ENCODE results near the gene CCDC63. TPM values are rescaled to one million over a fixed set of nuclear protein-coding genes. Genes with fewer than 3 reads are reported as not detected.

CCDC63 gene
- total RNA-seq, 2 experiments from 2014 or later: not detected

DNA sequence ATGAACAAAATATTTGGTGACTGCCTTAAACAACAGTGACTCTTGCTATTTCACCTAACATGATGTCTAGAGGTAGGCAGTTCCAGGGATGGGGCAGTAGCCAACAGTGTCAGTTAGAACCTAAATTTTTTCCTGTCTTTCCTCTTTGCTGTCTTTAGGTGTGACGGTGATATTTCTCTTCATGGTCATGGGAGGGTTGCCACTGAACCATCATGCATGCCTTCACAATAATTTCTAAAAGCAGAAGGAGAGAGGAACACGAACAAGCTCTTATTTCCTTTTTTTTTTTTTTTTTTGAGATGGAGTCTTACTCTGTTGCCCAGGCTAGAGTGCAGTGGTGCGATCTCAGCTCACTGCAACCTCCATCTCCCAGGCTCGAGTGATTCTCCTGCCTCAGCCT is 2.4 kb downstream of the CCDC63 start:
- no peaks in the 10 kb centered on the region for H3K9me3 ChIP-seq (ENCODE audit: low read length)
- intact Hi-C loops (cut with micrococcal nuclease; ENCODE audit: unreplicated experiment): no loop called here
- no peak for TF ChIP-seq EZH2phosphoT487 (IDR thresholded peaks at IDR 0.05; ENCODE audit: borderline replicate concordance, low read depth, low read length)
- TF ChIP-seq, protein P1, sequence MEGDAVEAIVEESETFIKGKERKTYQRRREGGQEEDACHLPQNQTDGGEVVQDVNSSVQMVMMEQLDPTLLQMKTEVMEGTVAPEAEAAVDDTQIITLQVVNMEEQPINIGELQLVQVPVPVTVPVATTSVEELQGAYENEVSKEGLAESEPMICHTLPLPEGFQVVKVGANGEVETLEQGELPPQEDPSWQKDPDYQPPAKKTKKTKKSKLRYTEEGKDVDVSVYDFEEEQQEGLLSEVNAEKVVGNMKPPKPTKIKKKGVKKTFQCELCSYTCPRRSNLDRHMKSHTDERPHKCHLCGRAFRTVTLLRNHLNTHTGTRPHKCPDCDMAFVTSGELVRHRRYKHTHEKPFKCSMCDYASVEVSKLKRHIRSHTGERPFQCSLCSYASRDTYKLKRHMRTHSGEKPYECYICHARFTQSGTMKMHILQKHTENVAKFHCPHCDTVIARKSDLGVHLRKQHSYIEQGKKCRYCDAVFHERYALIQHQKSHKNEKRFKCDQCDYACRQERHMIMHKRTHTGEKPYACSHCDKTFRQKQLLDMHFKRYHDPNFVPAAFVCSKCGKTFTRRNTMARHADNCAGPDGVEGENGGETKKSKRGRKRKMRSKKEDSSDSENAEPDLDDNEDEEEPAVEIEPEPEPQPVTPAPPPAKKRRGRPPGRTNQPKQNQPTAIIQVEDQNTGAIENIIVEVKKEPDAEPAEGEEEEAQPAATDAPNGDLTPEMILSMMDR (conservative IDR thresholded peaks at IDR 0.05; ENCODE audit: low read length): no peak
- no peak overlapping the region for H3K4me2 ChIP-seq (ENCODE audit: low read length)
- DNase-seq (ENCODE audit: low spot score): no peak
- no peaks in the 10 kb centered on the region for H3K36me3 ChIP-seq (ENCODE audit: insufficient read depth, low read length)
- H4K20me1 ChIP-seq (ENCODE audit: insufficient read depth, low read length): no peaks in the 10 kb centered on the region
- ChIA-PET POLR2A (interaction anchor here (0.5 to 1.1 kb wide), 2 partner anchors 14 to 146 kb away, joined by 3 to 4 read pairs; no protein-coding TSS in a partner anchor), CTCF (ENCODE audit: unreplicated experiment) (no interaction called here)
- H2AFZ ChIP-seq (ENCODE audit: low read length): no peak overlapping the region
- H3K9me2 ChIP-seq (ENCODE audit: insufficient read depth, low read length): no peaks in the 10 kb centered on the region
- H3K79me2 ChIP-seq (ENCODE audit: insufficient read depth, low read depth, low read length): no peaks in the 10 kb centered on the region
- BruUV-seq (replicated peaks): no TSS peak
- no peak overlapping the region for H3K4me3 ChIP-seq (ENCODE audit: low read depth, low read length, poor library complexity, severe bottlenecking)
- H3K4me1 ChIP-seq (ENCODE audit: insufficient read depth, low read length, poor library complexity, severe bottlenecking): no peaks in the 10 kb centered on the region
- H3K27ac ChIP-seq (ENCODE audit: low read depth, low read length, poor library complexity, severe bottlenecking): no peak overlapping the region

DNA sequence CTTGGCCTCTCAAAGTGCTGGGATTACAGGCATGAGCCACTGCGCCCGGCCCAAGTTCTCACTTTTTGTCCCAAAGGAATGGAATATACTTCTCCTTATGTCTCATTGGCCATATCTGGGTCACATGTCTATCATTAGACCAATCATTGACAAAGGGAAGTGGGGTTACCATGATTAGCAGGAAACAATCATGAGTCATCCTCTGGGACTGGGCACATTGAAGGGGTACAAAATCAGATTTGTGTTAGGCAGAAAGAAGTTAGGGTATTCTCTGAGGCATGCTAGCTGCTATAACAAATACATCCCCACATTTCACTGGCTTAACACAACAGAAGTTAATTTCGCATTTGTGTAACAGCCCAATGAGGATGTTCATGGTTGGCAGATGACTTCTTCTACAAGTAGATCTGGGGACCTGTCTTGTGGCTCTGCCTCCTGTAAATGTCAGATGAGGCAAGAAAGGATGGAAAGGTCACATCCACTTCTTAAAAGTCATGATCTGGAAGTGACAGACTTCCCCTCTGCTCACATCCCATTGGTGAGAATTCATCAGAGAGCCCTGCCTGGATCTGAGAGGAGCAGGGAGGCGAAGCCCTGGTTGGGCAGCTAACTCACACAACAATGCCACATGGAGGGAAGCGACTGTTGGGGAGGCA is 3.1 kb downstream of the CCDC63 start:
- intact Hi-C loops (cut with micrococcal nuclease; ENCODE audit: unreplicated experiment): no loop called here

DNA sequence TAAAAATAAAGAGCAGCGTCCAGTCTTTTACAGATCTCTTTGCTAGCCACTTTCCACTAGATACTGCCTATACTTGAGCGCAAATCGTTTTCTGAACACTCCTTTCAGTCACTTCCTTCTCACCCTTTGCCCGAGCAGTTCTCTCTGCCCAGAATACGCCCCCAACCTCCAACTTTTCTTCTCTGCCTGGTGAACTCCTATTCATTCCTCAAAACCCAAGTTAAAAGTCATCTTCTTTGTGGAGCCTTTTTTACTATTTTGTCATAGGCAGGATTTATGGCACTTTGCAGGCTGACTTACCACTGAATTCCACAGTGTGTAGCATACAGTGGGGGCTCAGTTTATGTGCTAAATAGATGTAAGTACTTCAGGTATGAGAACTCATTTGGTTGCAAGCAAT is 4.0 kb downstream of the CCDC63 start:
- Histone ChIP-seq H4K20me1 (ENCODE audit: insufficient read depth, low read length) (no peaks in the 10 kb centered on the region), H3K27ac (ENCODE audit: low read depth, low read length, poor library complexity, severe bottlenecking) (no peak overlapping the region), H3K79me2 (ENCODE audit: insufficient read depth, low read depth, low read length) (no peaks in the 10 kb centered on the region), H3K4me1 (ENCODE audit: insufficient read depth, low read length, poor library complexity, severe bottlenecking) (no peaks in the 10 kb centered on the region), H3K9me2 (ENCODE audit: insufficient read depth, low read length) (no peaks in the 10 kb centered on the region), H2AFZ (ENCODE audit: low read length) (no peak overlapping the region), H3K36me3 (ENCODE audit: insufficient read depth, low read length) (no peaks in the 10 kb centered on the region), H3K4me2 (ENCODE audit: low read length) (no peak overlapping the region), H3K9me3 (ENCODE audit: low read length) (no peaks in the 10 kb centered on the region), H3K4me3 (ENCODE audit: low read depth, low read length, poor library complexity, severe bottlenecking) (no peak overlapping the region)
- intact Hi-C loops (cut with micrococcal nuclease; ENCODE audit: unreplicated experiment): no loop called here
- no peak for DNase-seq (ENCODE audit: low spot score)
- ChIA-PET POLR2A (no interaction called here), CTCF (ENCODE audit: unreplicated experiment) (no interaction called here)
- BruUV-seq (replicated peaks): no TSS peak
- TF ChIP-seq EZH2phosphoT487 (IDR thresholded peaks at IDR 0.05; ENCODE audit: borderline replicate concordance, low read depth, low read length): no peak
- TF ChIP-seq, protein P1 (conservative IDR thresholded peaks at IDR 0.05; ENCODE audit: low read length): no peak

More for the DNA sequence above, 3.1 kb downstream of the CCDC63 start:
- no peak for DNase-seq (ENCODE audit: low spot score)
- H4K20me1 ChIP-seq (ENCODE audit: insufficient read depth, low read length): no peaks in the 10 kb centered on the region
- peak overlapping the region; percentile 13; the same call in 1 of the 2 replicates for H2AFZ ChIP-seq (ENCODE audit: low read length)
- no peaks in the 10 kb centered on the region for H3K9me3 ChIP-seq (ENCODE audit: low read length)
- TF ChIP-seq, protein P1 (conservative IDR thresholded peaks at IDR 0.05; ENCODE audit: low read length): no peak
- H3K4me2 ChIP-seq (ENCODE audit: low read length): no peak overlapping the region
- no TSS peak for BruUV-seq (replicated peaks)
- H3K4me1 ChIP-seq (ENCODE audit: insufficient read depth, low read length, poor library complexity, severe bottlenecking): no peaks in the 10 kb centered on the region
- POLR2A ChIA-PET: interaction anchor here (0.5 to 1.1 kb wide), 2 partner anchors 14 to 147 kb away, joined by 3 to 4 read pairs; no protein-coding TSS in a partner anchor
- H3K27ac ChIP-seq (ENCODE audit: low read depth, low read length, poor library complexity, severe bottlenecking): no peak overlapping the region
- H3K79me2 ChIP-seq (ENCODE audit: insufficient read depth, low read depth, low read length): no peaks in the 10 kb centered on the region
- CTCF ChIA-PET (ENCODE audit: unreplicated experiment): no interaction called here
- no peak overlapping the region for H3K4me3 ChIP-seq (ENCODE audit: low read depth, low read length, poor library complexity, severe bottlenecking)
- H3K9me2 ChIP-seq (ENCODE audit: insufficient read depth, low read length): no peaks in the 10 kb centered on the region
- H3K36me3 ChIP-seq (ENCODE audit: insufficient read depth, low read length): no peaks in the 10 kb centered on the region

Data from OCI-LY7 (cell line).